PFSK-1 (cell line): Measurements from ENCODE around the gene MINDY4.

Experiments used
- POLR2AphosphoS5 ChIP-seq: IDR thresholded peaks from 2 replicates; pipeline ENCODE4 v1.6.1; 2012; ENCODE audit warnings: low read depth, mild to moderate bottlenecking, control low read depth, low read length, moderate library complexity
- REST ChIP-seq, 2 experiments: IDR thresholded peaks; 2 replicates each; pipeline versions ENCODE4 v1.6.1 to v1.8.0; 2011 to 2012; ENCODE audit warnings: low read depth in 2 of 2, low read length in 2 of 2, control low read depth in 1 of 2, inconsistent platforms in 1 of 2, mild to moderate bottlenecking in 1 of 2, moderate library complexity in 1 of 2; ENCODE audit not compliant: insufficient read depth in 1 of 2
- SIN3A ChIP-seq: IDR thresholded peaks from 2 replicates; pipeline ENCODE4 v1.6.1; 2012; ENCODE audit warnings: mild to moderate bottlenecking, low read length, moderate library complexity, borderline replicate concordance; ENCODE audit not compliant: insufficient read depth
- TAF1 ChIP-seq: IDR thresholded peaks from 2 replicates; pipeline ENCODE4 v1.6.1; 2012; ENCODE audit warnings: low read length, control low read depth, borderline replicate concordance; ENCODE audit not compliant: insufficient read depth

- no peak for TF ChIP-seq TAF1
- no peak for TF ChIP-seq POLR2AphosphoS5
- no peak for TF ChIP-seq REST (IDR thresholded peaks at IDR 0.05; ENCODE audit: insufficient read depth in 1 of 2, low read depth in 2 of 2, low read length in 2 of 2)
- TF ChIP-seq SIN3A, result no peak
These were observed 38.6 kb upstream of the MINDY4 start for GRCh38 chr7:30732606-30733005.
